ENCODE data around the gene HS1BP3. TPM values are rescaled to one million over a fixed set of nuclear protein-coding genes. Genes with fewer than 3 reads are reported as not detected.

Gene HS1BP3
- total RNA-seq, 2 experiments from 2014 or later = 7.9 to 9.0 TPM

DNA sequence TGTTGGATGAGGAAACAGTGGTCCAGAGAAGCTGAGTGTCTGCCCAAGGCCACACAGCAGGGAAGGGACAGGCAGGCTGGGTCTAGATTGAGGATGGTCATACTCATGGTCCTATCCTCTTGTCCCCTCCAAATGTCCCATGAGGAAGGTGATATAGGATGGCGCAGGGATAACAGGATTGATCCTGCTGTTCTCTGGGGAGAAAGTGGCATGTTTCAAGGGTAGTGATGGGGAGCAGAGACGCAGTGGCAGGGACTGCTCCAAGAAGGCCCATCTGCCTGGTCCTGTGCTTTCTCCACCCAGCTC lies 24.6 kb downstream of the HS1BP3 start:
- CTCF ChIA-PET = interaction anchor here (0.9 kb wide), 1 partner anchor 180 kb away, joined by 3 read pairs; no protein-coding TSS in a partner anchor
- POLR2A ChIA-PET = no interaction called here

- ChIA-PET POLR2A (no interaction called here), CTCF (interaction anchor here (0.9 kb wide), 1 partner anchor 180 kb away, joined by 3 read pairs; no protein-coding TSS in a partner anchor)
Measured at GRCh38 chr2:20625491-20626391, 25.2 kb downstream of the HS1BP3 start.

DNA sequence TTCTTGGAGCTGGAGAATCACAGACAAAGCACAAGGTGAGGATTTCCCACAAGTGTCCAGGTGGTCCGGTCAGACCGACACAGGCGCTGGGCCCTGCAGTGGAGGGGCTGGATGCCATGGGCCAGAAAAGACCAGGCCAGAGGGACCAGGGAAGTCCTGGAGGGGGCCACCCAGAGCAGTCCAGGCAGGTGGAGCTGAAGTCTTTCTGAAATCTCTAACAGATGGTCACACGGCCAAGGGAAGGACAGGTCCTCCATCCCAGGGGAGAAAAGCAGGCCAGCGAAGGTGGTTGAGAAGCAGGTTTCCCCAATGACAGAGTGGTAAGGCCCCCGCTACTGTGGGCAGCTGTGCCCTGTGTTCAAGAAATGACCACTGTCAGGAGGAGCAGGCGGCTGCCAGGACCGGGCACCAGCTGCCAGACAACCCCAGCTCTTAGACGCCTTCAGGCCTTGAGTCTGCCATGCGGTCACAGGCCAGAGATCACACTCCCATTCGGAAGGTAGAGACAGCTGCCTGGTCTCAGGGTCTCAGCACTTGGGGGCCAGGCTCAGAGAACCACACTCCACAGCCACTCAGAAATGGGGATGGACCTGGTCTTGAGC lies 25.9 kb downstream of the HS1BP3 start:
- CTCF ChIA-PET = no interaction called here
- POLR2A ChIA-PET = no interaction called here

DNA sequence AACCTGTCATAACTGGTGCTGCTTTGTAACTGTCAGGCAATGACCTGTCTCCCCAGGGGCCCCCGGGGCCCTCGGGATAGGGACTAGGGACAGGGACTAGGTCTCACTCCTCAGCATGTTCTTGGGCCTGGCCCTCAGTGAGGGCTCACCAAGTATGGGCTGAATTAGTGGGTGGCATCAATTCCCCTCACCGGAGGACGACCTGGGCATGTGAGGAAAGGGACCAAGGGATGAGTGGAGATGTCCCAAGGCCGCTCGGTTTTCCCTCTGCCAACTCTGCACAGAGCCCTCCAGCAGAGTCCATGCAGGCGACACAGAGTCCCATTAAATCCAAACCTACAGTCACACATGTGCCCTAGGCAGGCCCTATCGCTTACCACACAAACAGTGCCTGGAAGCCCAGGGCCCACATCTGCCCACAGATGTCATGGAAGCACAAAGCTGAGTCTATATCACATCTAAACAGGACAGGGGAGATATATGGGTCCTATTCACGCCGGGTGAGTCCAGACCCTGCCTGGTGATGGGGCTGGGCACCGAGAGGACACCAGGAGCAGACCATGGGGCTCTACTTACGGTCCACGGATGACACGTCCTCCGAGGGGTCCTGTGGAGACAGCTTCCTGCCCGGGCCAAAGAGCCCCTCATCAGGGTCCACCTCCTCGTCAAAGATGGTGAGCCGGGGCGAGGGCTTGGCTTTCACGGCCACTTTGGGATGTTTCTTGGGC lies 26.6 kb downstream of the HS1BP3 start:
- ChIA-PET POLR2A (no interaction called here), CTCF (no interaction called here)

- CTCF ChIA-PET = no interaction called here
- POLR2A ChIA-PET = no interaction called here
Measured at GRCh38 chr2:20623741-20624155, 27.1 kb downstream of the HS1BP3 start.

- CTCF ChIA-PET = no interaction called here
- POLR2A ChIA-PET = no interaction called here
Measured at GRCh38 chr2:20623241-20623640, 27.7 kb downstream of the HS1BP3 start.

- POLR2A ChIA-PET = no interaction called here
- CTCF ChIA-PET = interaction anchor here (1.6 kb wide), 1 partner anchor 19 kb away, joined by 4 read pairs; no protein-coding TSS in a partner anchor
Measured at GRCh38 chr2:20622731-20623130, 28.2 kb downstream of the HS1BP3 start.

DNA sequence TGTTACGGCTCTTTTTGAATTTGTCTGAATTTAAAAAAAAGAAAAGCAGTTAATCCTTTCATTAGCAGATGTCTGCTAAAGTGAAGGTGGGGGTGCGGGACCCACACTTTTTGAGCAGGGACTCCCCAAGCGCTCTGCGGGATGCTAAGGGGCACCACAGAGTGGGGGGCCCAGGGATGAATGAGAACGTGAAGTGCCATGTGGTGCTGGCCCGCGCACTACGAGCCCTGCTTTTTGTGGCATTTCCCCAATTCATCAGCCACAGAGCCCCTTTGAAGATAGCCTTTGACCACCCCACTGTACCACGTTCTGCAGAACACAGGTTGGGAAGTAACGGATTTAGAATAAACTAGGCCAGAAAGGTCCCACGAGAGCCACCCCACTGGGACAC lies 28.6 kb downstream of the HS1BP3 start:
- ChIA-PET CTCF (interaction anchor here (1.6 kb wide), 1 partner anchor 20 kb away, joined by 4 read pairs; no protein-coding TSS in a partner anchor), POLR2A (no interaction called here)

- CTCF ChIA-PET = interaction anchor here (1.0 to 1.6 kb wide), 2 partner anchors 14 to 21 kb away, joined by 3 to 4 read pairs; no protein-coding TSS in a partner anchor
- POLR2A ChIA-PET = no interaction called here
Measured at GRCh38 chr2:20621366-20622295, 29.3 kb downstream of the HS1BP3 start.

- CTCF ChIA-PET = interaction anchor here (1.0 to 1.6 kb wide), 2 partner anchors 15 to 21 kb away, joined by 3 to 4 read pairs; no protein-coding TSS in a partner anchor
- POLR2A ChIA-PET = no interaction called here
Measured at GRCh38 chr2:20620696-20621365, 30.1 kb downstream of the HS1BP3 start.

DNA sequence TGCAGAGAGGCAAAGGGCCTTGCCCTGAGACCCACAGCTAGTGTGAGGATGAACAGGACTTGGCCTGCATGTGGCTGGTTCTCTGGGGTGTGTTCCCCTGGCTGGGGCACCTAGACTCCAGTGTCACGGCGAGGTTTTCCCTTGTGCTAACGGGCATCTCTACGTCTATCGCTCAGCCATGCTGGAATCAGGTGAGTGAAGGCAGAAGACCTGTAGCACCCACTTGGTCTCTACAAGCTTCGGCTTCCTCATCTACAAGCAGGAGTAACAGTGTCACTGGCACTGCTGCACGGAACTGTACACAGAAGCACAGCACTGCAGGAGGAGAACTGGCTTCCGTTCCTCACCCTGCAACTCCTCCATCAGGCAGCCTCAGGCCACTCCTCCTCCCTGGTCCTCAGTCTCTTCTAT lies 30.6 kb downstream of the HS1BP3 start:
- ChIA-PET CTCF (no interaction called here), POLR2A (no interaction called here)

GRCh38 chr2:20619624-20620024 lies 31.3 kb downstream of the HS1BP3 start:
- ChIA-PET CTCF (no interaction called here), POLR2A (no interaction called here)

DNA sequence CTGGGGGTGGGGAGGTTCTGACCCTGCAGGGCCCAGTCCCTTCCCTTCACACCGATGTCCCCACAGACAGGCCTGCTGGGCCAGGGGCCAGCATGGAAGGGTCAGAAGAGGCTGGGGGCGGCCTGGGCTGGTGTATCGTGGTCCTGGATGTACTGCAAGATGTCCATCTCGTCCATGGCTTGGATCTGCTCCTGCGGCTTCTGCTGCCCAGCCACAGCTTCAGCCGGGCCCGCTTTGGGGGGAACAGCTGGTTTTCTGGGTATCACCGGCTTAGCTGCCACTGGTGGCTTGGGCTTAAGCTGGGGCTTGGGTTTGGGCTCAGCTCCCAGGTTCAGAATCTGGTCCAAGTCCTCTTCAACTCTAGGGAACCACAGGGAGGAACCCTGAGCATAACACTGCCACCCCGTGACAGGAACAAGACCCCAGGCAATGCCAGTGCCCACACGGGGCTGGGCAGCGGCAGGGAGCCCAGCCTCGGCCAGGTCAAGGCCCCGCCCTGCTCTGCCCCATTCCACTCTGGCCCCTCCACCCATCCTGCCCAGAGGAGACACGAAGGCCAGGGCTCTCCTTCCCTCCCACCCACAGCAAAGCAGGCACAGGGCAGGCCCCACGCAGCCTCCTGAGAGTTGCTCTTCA lies 31.9 kb downstream of the HS1BP3 start:
- POLR2A ChIA-PET = interaction anchor here (0.6 kb wide), 1 partner anchor 177 kb away, joined by 5 read pairs; no protein-coding TSS in a partner anchor
- CTCF ChIA-PET = no interaction called here

GRCh38 chr2:20618468-20618885 lies 32.4 kb downstream of the HS1BP3 start:
- POLR2A ChIA-PET = interaction anchor here (0.6 kb wide), 1 partner anchor 176 kb away, joined by 5 read pairs; no protein-coding TSS in a partner anchor
- CTCF ChIA-PET = interaction anchor here (1.3 kb wide), 1 partner anchor 32 kb away, joined by 3 read pairs; the partner anchor contains the start of gene HS1BP3

- ChIA-PET CTCF (interaction anchor here (1.3 kb wide), 1 partner anchor 33 kb away, joined by 3 read pairs; the partner anchor contains the start of gene HS1BP3), POLR2A (no interaction called here)
Measured at GRCh38 chr2:20617892-20618467, 32.9 kb downstream of the HS1BP3 start.

DNA sequence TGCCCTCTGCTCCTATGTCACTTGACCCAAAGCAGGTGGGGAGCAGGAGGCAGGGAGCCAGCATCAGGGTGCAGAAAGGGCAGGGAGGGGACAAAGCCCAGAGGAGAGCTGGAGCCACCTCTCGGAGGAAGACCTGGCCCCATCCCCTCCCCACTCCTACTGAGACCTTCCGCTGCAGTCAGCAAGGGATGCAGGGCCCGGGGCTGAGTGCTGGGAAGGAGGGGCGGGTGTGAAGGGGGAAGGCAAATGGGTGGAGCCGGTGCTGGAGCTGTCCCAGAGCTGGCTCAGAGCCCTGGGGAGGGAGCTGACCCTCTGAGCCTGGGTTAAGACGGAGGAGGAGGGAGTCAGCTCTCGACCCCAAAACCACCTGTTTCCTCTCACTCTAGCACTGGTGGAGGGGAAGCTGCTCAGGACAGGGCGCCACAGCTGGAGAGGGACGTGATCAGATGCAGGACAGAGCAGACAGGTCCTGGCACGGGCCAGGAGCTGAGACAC lies 33.8 kb downstream of the HS1BP3 start:
- POLR2A ChIA-PET = no interaction called here
- CTCF ChIA-PET = interaction anchor here (1.3 kb wide), 1 partner anchor 34 kb away, joined by 3 read pairs; the partner anchor contains the start of gene HS1BP3

DNA sequence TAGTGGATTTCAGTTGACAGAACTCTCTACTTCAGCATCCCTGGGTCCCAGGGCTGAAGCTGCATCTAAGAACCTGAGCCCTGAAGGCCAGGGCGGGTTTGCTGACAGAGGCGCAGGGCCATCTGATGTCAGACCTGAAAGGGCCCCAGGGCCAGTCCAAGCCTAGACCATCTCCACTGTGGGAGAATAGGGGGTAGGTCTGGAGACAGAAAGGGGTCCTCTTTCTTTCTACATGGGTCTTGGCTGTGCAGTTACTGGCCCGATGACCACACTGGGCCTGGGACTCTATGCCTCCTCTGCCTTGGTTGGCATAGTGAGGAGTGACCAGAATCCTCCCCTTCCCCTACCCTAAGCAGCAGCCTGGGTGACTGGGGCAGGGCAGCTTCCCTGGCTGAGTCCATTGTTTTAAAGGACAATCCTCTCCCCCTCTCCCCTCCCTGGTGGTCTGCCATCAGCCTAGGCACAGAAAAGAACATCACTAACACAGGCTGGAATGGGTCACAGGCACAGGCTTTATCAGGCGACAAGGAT lies 34.5 kb downstream of the HS1BP3 start:
- ChIA-PET POLR2A (no interaction called here), CTCF (no interaction called here)

All from activated CD8-positive, alpha-beta memory T cell treated with anti-CD3 and anti-CD28 coated beads for 36 hours (primary cell).